ENCODE measurements around the gene OR4E1.
"Not testable (repeated sequence)": the region's sequence is repeated elsewhere in the genome, so short reads cannot be mapped to it uniquely, and the experiment has no call there.

The OR4E1 gene

DNA sequence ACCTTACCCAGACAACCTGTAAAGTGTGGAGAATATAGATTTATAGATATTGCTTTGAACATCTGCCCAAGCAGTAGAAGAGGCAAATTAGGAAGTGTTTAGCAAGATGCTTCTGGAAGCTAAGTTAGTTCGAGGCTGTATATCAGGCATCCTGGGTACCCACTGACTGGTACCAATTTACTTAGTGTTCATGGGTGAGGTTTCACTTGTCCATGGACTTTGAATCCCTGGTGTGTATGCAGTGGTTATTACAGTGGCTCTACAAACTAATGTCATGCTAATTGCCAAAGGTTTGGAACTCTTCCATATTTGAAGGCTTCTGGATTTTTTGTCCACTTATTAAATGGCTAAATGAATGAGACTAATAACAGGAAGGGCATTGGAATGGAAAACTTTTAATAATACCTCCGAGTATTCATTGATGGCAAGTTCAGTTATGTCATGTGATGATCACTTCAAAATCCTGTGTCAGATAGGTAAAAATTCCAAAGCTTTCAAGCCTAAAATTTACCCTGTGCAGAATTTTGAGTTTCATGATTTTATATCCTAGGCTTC is 20.2 kb downstream of the OR4E1 start, which contains the start of gene OR4E2:
Gene OR4E2, plus strand, starts transcription at position 505 of the 555 bp plus-strand sequence. CDS start 11,248 bp downstream, outside the sequence.
- no peak for DNase-seq (ENCODE audit: extremely low read depth in 1 of 2, low read depth in 1 of 2)

DNA sequence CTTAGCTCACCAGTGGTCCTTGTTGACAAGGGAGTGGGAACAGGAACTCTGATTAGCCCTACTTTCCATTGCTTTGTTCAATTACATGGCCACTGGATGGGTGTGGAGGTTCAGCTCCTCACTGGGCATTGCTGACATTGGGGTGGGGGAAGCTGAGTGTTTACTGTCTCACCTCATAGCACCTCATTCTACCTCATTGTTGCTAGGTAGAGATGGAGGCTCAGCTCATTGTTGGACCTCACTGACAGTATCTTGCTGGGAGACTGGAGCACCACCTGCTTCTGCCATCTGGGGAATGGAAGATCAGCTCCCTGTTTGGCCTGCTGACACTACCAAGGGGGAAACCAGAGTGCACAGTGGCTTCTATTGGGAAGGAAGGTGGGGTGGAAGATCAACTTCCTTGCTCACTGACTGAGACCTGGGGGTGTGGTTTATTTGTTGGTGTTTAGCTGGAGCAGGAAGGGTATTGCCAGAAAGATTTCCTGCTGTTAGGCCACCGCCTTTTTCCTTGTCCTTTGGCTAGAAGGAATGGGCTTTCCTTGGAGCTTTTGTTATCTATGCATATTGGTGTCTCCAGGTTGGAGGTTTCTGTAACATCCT is 21.3 kb downstream of the OR4E1 start:
- no peak for DNase-seq (ENCODE audit: extremely low read depth in 1 of 2, low read depth in 1 of 2)

DNA sequence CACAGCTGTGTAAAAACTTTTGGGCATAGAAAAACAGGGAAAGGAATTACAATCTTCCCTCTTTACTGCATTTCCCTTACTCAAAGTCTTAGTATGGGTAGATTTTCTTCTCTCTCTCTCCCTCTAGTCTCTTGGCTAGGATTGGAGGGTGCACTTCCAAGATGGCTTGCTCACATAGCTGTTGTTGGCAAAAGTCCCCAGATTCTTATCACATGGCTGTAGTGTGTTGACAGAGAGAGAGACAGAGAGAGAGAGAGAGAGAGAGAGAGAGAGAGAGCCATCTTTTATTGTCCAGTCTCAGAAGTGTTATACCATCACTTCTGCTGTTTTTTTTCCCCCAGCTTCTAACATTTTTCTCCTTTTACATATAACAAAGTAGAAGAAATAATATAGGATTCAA is 26.2 kb downstream of the OR4E1 start:
- no peak for DNase-seq (ENCODE audit: extremely low read depth in 1 of 2, low read depth in 1 of 2)

DNA sequence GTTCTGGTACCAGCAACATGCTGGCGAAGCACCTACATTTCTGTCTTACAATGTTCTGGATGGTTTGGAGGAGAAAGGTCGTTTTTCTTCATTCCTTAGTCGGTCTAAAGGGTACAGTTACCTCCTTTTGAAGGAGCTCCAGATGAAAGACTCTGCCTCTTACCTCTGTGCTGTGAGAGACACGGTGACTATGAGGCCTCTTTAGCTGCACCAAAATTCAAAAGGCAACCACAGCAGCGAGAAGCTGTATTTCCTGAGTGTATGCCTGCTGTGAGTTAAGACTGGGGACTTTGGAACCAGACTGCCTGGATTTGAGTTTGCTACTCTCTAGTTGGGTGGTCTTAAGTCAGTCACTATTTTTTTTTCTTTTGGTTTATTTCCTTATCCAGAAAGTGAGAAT is 30.2 kb downstream of the OR4E1 start:
- DNase-seq (ENCODE audit: extremely low read depth in 1 of 2, low read depth in 1 of 2) = no peak

DNA sequence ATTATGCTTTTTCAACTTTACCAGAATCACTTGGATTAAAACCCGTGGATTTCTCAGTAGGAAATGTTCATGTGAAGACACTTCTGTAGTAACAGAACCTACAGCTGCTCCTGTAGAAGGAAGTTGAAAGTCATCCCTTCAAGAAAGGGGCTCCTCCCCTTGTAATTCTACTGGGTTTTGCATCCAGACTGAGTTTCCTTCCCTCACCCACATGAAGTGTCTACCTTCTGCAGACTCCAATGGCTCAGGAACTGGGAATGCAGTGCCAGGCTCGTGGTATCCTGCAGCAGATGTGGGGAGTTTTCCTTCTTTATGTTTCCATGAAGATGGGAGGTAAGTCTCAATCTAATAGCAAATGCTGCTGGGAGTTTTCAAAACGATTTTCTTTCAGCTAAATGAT is 30.9 kb downstream of the OR4E1 start:
- DNase-seq (ENCODE audit: extremely low read depth in 1 of 2, low read depth in 1 of 2) = no peak

DNA sequence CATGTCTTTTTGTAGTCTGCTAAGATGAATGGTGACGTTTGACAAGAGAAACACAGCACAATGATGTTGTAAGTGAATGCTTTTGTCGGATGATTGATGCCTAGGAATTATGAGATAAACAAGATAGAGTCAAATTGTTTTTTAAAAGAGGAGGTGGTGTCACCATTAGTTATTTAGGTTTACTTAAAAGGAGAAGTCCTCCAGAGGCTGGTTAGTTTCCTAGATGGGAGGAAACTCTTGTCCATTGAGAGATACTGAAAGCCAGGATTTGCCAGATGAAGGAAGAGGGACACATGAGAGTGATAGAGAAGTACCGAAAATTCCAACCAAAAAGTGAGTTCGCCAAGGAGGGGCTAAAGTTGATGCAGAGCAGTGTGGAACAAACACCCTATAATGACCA is 38.8 kb downstream of the OR4E1 start, which contains the start of gene OR10G2:
Gene OR10G2, minus strand, starts transcription at position 101 of the 400 bp plus-strand sequence. Its CDS starts 98 bp downstream, at position 3.
- no peak for DNase-seq (ENCODE audit: extremely low read depth in 1 of 2, low read depth in 1 of 2)

DNA sequence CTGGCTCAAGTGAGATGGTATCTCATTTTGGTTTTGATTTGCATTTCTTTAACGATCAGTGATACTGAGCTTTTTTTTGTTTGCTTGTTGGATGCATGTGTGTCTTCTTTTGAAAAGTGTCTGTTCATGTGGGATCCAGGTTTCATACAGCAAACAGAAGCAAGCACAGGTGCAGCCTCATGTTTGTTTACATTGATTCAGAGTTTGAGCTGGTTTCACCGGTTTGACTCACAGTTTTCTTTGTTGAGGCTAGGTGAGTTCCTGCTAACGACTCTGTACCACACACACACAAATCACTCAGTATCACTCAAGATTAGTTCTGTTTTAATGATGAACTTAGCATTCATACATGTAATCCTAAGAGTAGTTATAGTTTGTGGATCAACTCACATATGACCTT is 42.5 kb downstream of the OR4E1 start:
- no peak for DNase-seq (ENCODE audit: extremely low read depth in 1 of 2, low read depth in 1 of 2)

DNA sequence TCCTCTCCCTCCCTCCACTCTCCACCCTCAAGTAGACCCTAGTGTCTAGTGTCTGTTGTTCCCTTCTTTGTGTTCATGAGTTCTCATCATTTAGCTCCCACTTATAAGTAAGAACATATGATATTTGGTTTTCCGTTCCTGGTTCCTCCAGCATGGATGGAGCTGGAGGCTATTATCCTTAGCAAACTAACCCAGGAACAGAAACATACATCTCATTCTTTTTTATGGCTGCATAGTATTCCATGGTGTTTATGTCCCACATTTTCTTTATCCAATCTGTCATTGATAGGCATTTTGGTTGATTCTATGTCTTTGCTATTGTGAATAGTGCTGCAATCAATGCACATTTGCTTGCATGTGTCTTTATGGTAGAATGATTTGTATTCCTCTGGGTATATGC is 43.1 kb downstream of the OR4E1 start:
- not testable (repeated sequence) for DNase-seq (ENCODE audit: extremely low read depth in 1 of 2, low read depth in 1 of 2)

DNA sequence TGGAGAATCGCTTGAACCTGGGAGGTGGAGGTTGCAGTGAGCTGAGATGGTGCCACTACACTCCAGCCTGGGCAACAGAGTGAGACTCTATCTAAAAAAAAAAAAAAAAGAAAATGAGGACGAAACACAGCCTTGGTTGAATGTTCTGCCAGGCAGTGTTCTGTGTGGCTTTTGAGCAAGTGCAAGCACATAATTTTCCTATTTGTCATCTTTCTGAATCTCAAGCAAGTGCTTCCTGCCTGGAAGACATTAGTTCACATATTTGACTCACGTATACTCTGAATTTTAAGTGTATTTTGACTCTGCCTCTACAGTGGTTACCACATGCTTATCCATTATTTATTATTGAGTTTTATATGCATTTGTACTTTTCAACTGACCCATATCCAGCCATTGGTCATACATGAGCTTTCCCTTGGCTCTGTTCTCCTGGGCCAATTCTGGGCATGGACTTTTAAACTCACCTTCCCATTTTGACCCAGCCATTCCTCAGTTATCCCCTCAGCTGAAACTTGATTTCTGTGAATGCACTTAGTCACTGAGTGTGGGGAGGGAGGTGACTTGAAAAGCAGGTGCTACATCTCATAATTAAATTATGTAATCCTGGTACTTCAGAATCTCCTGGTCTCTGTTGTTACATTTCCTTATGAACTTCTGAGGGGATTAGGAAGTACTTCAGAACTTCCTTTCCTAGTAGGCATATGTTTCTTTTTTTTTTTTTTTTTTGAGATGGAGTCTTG is 47.0 kb downstream of the OR4E1 start:
- no peak for DNase-seq (ENCODE audit: extremely low read depth in 1 of 2, low read depth in 1 of 2)

Measured in activated CD8-positive, alpha-beta memory T cell treated with anti-CD3 and anti-CD28 coated beads for 1 hour (primary cell).